Testis (tissue), 3 donors: ENCODE data around the gene KIF18B. TPM values are rescaled to one million over a fixed set of nuclear protein-coding genes. Genes with fewer than 3 reads are reported as not detected.
A peak's percentile ranks its signal among the peaks of the same experiment; 100 is the strongest.

Source experiments
- DNase-seq: peaks from one replicate; pipeline ENCODE4 v3.0.0-alpha.2; 2019
- H3K27ac ChIP-seq, 2 donors: fragments of 200-600 bp; sonication (generic); one replicate each; pipeline ENCODE4 v1.5.1; 2019
- H3K27me3 ChIP-seq: fragments of 200-600 bp; sonication (generic); one replicate; pipeline ENCODE4 v1.5.1; 2019
- H3K36me3 ChIP-seq: fragments of 200-600 bp; sonication (generic); one replicate; pipeline ENCODE4 v1.5.1; 2017; ENCODE audit warnings: low read depth; ENCODE audit errors: missing control alignments
- H3K4me1 ChIP-seq: fragments of 200-600 bp; sonication (generic); one replicate; pipeline ENCODE4 v1.5.1; 2019
- H3K4me3 ChIP-seq, 2 donors: fragments of 200-600 bp; sonication (generic); one replicate each; pipeline ENCODE4 v1.5.1; 2017 to 2019
- H3K9me3 ChIP-seq: fragments of 200-600 bp; sonication (generic); one replicate; pipeline ENCODE4 v1.5.1; 2017
- CTCF ChIP-seq, 3 experiments: fragments of 450-650 bp in 2 of 3; fragments of 200-600 bp in 1 of 3; sonication (generic) in 1 of 3; IDR thresholded peaks; one replicate each; pipeline ENCODE4 v1.5.1; 2016 to 2019; ENCODE audit warnings: antibody characterized with exemption in 3 of 3, mild to moderate bottlenecking in 2 of 3, moderate library complexity in 1 of 3
- POLR2A ChIP-seq: fragments of 450-650 bp; IDR thresholded peaks from one replicate; pipeline ENCODE4 v1.6.1; 2017; ENCODE audit warnings: antibody characterized with exemption, mild to moderate bottlenecking, moderate library complexity
- WGBS, 2 donors: methylation state at CpG; one replicate each; pipeline ENCODE4 v1.1.5; 2018; 5-methylcytosine and 5-hydroxymethylcytosine counted together
- intact Hi-C: fragments of 100-400 bp; cut with DNase I; formaldehyde crosslinking; loops from one replicate; pipeline ENCODE4 v1.15.1; 2023; ENCODE audit warnings: low total_unique reads
- polyA plus RNA-seq: library from polyadenylated mRNA; stranded (reverse); fragments of 350-450 nt; fragmentation: Illumina TruSeq; extraction: RNeasy Lipid Tissue Mini Kit (QIAGEN cat#74804); gene quantifications from one replicate; pipeline ENCODE4 v1.2.3, GENCODE V29; 2014; ENCODE audit warnings: low read depth, low replicate concordance; ENCODE audit not compliant: insufficient read depth
- total RNA-seq, 2 donors: library from RNA; depleted of rRNA; stranded (reverse); fragments of >200 nt; gene quantifications; one replicate each; pipeline ENCODE4 v1.2.3, GENCODE V29; 2016

KIF18B gene
- total and polyA plus RNA-seq, 3 donors from 2014 or later: 3.7 to 6.0 (median 4.7) TPM

- intact Hi-C loops: no loop called here
- H3K27me3 ChIP-seq: no peaks in the 10 kb centered on the region
- H3K27ac ChIP-seq: no peak overlapping the region
- no peaks in the 10 kb centered on the region for H3K9me3 ChIP-seq
- WGBS, 2 donors: 91 to 92% methylated on average over 7 of the region's 7 CpGs
- no peaks in the 10 kb centered on the region for H3K36me3 ChIP-seq
- peaks cover 10% of the 10 kb centered on the region for H3K4me1 ChIP-seq
- TF ChIP-seq POLR2A (no peak), CTCF (IDR thresholded peaks at IDR 0.05) (no peak)
- no peak for DNase-seq
- no peak overlapping the region for H3K4me3 ChIP-seq
Measured at GRCh38 chr17:44961921-44962350, 14.4 kb upstream of the KIF18B start.

- Histone ChIP-seq H3K4me3 (no peak overlapping the region), H3K9me3 (no peaks in the 10 kb centered on the region), H3K27ac (no peak overlapping the region), H3K27me3 (no peaks in the 10 kb centered on the region), H3K36me3 (no peaks in the 10 kb centered on the region), H3K4me1 (peaks cover 8% of the 10 kb centered on the region)
- no peak for DNase-seq
- intact Hi-C loops: no loop called here
- WGBS, 2 donors: 59 to 74% methylated on average over 2 of the region's 2 CpGs
- no peak for TF ChIP-seq POLR2A
- no peak for TF ChIP-seq CTCF (IDR thresholded peaks at IDR 0.05)
Measured at GRCh38 chr17:44960691-44961090, 13.1 kb upstream of the KIF18B start.

GRCh38 chr17:44959821-44960531 is 12.4 kb upstream of the KIF18B start:
- Histone ChIP-seq H3K9me3 (no peaks in the 10 kb centered on the region), H3K4me3 (peak overlapping the region in 1 of 2 donors; percentile 18), H3K27me3 (no peaks in the 10 kb centered on the region), H3K4me1 (peaks cover 8% of the 10 kb centered on the region), H3K27ac (no peak overlapping the region), H3K36me3 (no peaks in the 10 kb centered on the region)
- intact Hi-C loops: no loop called here
- WGBS, 2 donors: 3 to 11% methylated on average over 33 to 52 of the region's 56 CpGs
- no peak for TF ChIP-seq POLR2A
- no peak for TF ChIP-seq CTCF (IDR thresholded peaks at IDR 0.05)
- DNase-seq: no peak

- no peak overlapping the region for H3K27ac ChIP-seq
- TF ChIP-seq POLR2A (no peak), CTCF (IDR thresholded peaks at IDR 0.05) (no peak)
- no peaks in the 10 kb centered on the region for H3K9me3 ChIP-seq
- no peaks in the 10 kb centered on the region for H3K36me3 ChIP-seq
- H3K4me1 ChIP-seq: peaks cover 8% of the 10 kb centered on the region
- intact Hi-C loops: no loop called here
- WGBS, 2 donors: 83 to 84% methylated on average over 8 of the region's 8 CpGs
- H3K4me3 ChIP-seq: no peak overlapping the region
- DNase-seq: no peak
- H3K27me3 ChIP-seq: no peaks in the 10 kb centered on the region
Measured at GRCh38 chr17:44956998-44957981, 9.7 kb upstream of the KIF18B start.
